ENCODE measurements around the gene OR10J1. TPM values are rescaled to one million over a fixed set of nuclear protein-coding genes. Genes with fewer than 3 reads are reported as not detected.

Gene OR10J1
- total and polyA plus RNA-seq, 2 of the 8 experiments (the other 6 are each of a cell fraction or from before 2014, with no cell fraction given): not detected

- no peak overlapping the region for H3K4me3 ChIP-seq (ENCODE audit: extremely low read depth in 1 of 4, insufficient read depth in 2 of 4, low read depth in 3 of 4, low read length in 4 of 4)
- no peak overlapping the region for H3K23ac ChIP-seq (ENCODE audit: insufficient read length)
- no peak overlapping the region for H4K91ac ChIP-seq (replicated peaks; ENCODE audit: insufficient read length, low read length)
- no peak overlapping the region for H3K56ac ChIP-seq (replicated peaks; ENCODE audit: insufficient read length, low read depth, low read length)
- H3K79me1 ChIP-seq (ENCODE audit: low read depth, low read length): no peaks in the 10 kb centered on the region
- peaks cover 75 to 88% of the 10 kb centered on the region in 2 experiments for H3K9me3 ChIP-seq (ENCODE audit: insufficient read depth in 2 of 2, low read depth in 1 of 2, low read length in 1 of 2)
- no peak overlapping the region for H3K18ac ChIP-seq (ENCODE audit: extremely low read depth, low read length)
- H3K79me2 ChIP-seq (ENCODE audit: control insufficient read depth in 1 of 2, insufficient read depth in 2 of 2, low read length in 2 of 2): no peaks in the 10 kb centered on the region
- no peak for FAIRE-seq
- no peak overlapping the region for H4K5ac ChIP-seq (ENCODE audit: insufficient read length, low read depth, low read length)
- no peak overlapping the region for H2BK15ac ChIP-seq (ENCODE audit: low read length)
- TF ChIP-seq CHD1 (IDR thresholded peaks at IDR 0.05; ENCODE audit: low read depth, low read length) (no peak), SRF (IDR thresholded peaks at IDR 0.05; ENCODE audit: low read depth, low read length) (no peak), MAFK (IDR thresholded peaks at IDR 0.05; ENCODE audit: low read depth, low read length) (no peak), TAF7 (optimal IDR thresholded peaks at IDR 0.05; ENCODE audit: borderline replicate concordance, low read depth, low read length) (no peak), CTBP2 (IDR thresholded peaks at IDR 0.05; ENCODE audit: borderline replicate concordance, insufficient read depth, insufficient read length, low read length) (no peak), ZNF274 (IDR thresholded peaks at IDR 0.05; ENCODE audit: borderline replicate concordance, extremely low read depth, low read length) (no peak), BRCA1 (IDR thresholded peaks at IDR 0.05; ENCODE audit: low read depth, low read length) (no peak), TBP (IDR thresholded peaks at IDR 0.05; ENCODE audit: low read depth, low read length) (no peak), ATF3 (IDR thresholded peaks at IDR 0.05; ENCODE audit: insufficient read depth, low read depth, low read length) (no peak), CEBPB (IDR thresholded peaks at IDR 0.05; ENCODE audit: low read depth, low read length) (no peak), RFX5 (IDR thresholded peaks at IDR 0.05; ENCODE audit: borderline replicate concordance, low read depth, low read length) (no peak)
- ChIA-PET CTCF (ENCODE audit: partially characterized antibody) (no interaction called here), POLR2A (ENCODE audit: partially characterized antibody) (no interaction called here)
- no peaks in the 10 kb centered on the region for H3K23me2 ChIP-seq (ENCODE audit: low read depth, low read length)
- no peak overlapping the region for H2AK5ac ChIP-seq (ENCODE audit: low read depth, low read length)
- H2BK5ac ChIP-seq (ENCODE audit: low read depth, low read length): no peak overlapping the region
- H3K4me1 ChIP-seq (replicated peaks in 1 of 4; ENCODE audit: control insufficient read depth in 3 of 4, insufficient read depth in 4 of 4, low read length in 3 of 4): no peaks in the 10 kb centered on the region
- no peak overlapping the region for H3K27ac ChIP-seq (ENCODE audit: low read depth, low read length)
- H3K27me3 ChIP-seq (replicated peaks in 1 of 4; ENCODE audit: control insufficient read depth in 3 of 4, extremely low read depth in 1 of 4, insufficient read depth in 3 of 4, low read length in 3 of 4): no peaks in the 10 kb centered on the region
- no peak overlapping the region for H2BK120ac ChIP-seq (replicated peaks; ENCODE audit: low read depth, low read length)
- no peak overlapping the region for H3K14ac ChIP-seq (ENCODE audit: insufficient read length)
- H3K4ac ChIP-seq (replicated peaks; ENCODE audit: insufficient read length, low read depth, low read length): no peak overlapping the region
- H2BK12ac ChIP-seq (ENCODE audit: low read depth, low read length): no peak overlapping the region
- H2AFZ ChIP-seq (ENCODE audit: low read length): no peak overlapping the region
- no peaks in the 10 kb centered on the region for H4K20me1 ChIP-seq (replicated peaks in 1 of 2; ENCODE audit: control insufficient read depth in 1 of 2, insufficient read depth in 2 of 2, low read length in 2 of 2)
- H2BK20ac ChIP-seq (ENCODE audit: low read length): no peak overlapping the region
- no peaks in the 10 kb centered on the region; a peak in 1 of 8 replicates for H3K36me3 ChIP-seq (ENCODE audit: control insufficient read depth in 2 of 4, insufficient read depth in 4 of 4, low read length in 3 of 4)
- 80% methylated on average over 1 of the region's 1 CpG; no CpG with 5 or more reads in 1 of the 2 experiments for WGBS, 2 experiments (ENCODE audit: extremely low coverage in 1 of 2, insufficient coverage in 1 of 2, insufficient read length in 1 of 2, insufficient replicate concordance in 2 of 2, low coverage in 1 of 2, low lambda C conversion rate in 2 of 2, missing lambda C conversion rate in 1 of 2)
- no peak overlapping the region for H3K9ac ChIP-seq (replicated peaks in 1 of 4; ENCODE audit: extremely low read depth in 1 of 4, low read depth in 3 of 4, low read length in 3 of 4)
- H3K4me2 ChIP-seq (ENCODE audit: insufficient read depth in 1 of 2, low read depth in 2 of 2, low read length in 2 of 2): no peak overlapping the region
- no peak overlapping the region for H4K8ac ChIP-seq (ENCODE audit: extremely low read depth, insufficient read depth, low read length)
- DNase-seq (ENCODE audit: low read depth in 1 of 2, low spot score in 2 of 2): no peak
Observed at GRCh38 chr1:159474926-159475325, 35.4 kb downstream of the OR10J1 start.
